ENCODE data around the gene CAMK2G.
"Not testable (repeated sequence)": the region's sequence is repeated elsewhere in the genome, so short reads cannot be mapped to it uniquely, and the experiment has no call there.

Gene CAMK2G

GRCh38 chr10:73901261-73901660 lies 26.9 kb upstream of the CAMK2G start:
- no peak for DNase-seq

DNA sequence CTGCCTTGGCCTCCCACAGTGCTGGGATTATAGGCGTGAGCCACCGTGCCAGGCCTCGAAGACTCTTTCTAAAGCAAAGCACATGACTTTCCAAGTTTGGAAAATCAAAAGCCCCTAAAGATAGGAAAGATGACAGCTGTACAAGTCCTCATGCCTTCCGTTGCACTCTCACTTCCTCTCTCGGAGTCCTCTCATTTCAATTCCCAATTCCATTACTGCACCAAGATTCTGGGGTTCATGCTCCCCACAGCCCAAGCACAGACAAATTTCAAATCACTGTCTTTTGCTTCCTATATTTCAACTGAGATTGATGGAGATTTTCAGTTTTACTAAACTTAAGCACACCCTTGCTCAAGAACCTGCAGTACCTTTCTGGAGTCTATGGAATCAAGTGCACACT lies 25.7 kb upstream of the CAMK2G start:
- DNase-seq: no peak

GRCh38 chr10:73899423-73899822 lies 25.1 kb upstream of the CAMK2G start:
- no peak for DNase-seq

DNA sequence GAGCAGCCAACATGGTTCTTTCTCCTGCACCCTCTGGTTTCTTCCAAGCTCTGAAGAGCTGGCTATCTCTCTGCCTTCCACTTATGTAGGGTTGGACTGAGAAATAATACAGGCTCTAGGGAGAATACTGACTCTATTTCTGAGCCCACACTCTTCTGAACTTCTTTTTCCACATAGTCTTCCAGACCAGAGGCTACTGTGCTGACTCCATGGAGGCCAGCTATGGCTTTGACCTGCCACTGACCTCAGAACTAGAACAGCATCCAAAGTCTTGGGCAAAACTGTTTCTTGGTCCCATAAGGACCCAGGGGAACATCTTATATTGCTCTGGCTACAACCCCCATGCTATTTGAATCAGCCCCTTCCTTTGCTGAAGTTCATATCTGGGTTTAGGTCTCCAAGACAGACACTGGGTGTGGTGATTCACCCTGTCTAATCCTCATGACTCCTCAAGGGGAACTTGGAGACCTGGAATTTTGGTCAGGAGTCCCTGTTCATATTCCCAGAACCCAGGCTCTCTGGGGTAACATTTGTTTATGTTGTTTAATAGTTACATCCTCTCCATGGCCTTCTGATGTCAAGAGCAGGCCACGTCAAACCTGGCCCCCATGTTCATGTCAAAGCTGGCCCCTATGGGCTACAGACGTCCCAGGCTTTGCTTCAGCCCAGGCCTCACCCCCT lies 24.5 kb upstream of the CAMK2G start:
- no peak for DNase-seq

- DNase-seq: no peak
Measured at GRCh38 chr10:73897693-73898092, 23.3 kb upstream of the CAMK2G start.

GRCh38 chr10:73895381-73895780 lies 21.0 kb upstream of the CAMK2G start:
- not testable (repeated sequence) for DNase-seq

GRCh38 chr10:73894245-73894971 lies 20.1 kb upstream of the CAMK2G start:
- no peak for DNase-seq

DNA sequence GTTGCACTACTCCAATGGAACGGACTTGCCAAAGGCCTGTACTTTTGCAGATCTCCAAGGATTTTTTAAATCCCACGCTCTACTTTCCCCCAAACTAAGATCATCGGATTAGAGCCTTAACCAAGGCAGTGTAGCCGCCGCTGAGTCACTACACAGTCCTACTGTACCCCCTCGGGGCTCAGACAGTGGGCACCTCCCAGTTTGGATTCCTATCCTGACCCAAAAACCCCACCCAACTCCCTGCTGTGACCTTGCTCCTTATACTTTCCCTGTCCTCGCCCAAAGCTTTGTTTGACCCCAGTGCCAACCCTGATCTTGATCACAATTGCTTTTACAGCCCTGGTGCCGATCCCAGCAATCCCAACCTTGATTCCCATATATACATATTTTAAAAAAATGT lies 19.1 kb upstream of the CAMK2G start:
- no peak for DNase-seq

GRCh38 chr10:73892310-73893030 lies 18.1 kb upstream of the CAMK2G start:
- no peak for DNase-seq

- DNase-seq: no peak
Measured at GRCh38 chr10:73891540-73891939, 17.2 kb upstream of the CAMK2G start.

- not testable (repeated sequence) for DNase-seq
Measured at GRCh38 chr10:73890830-73891229, 16.5 kb upstream of the CAMK2G start.

DNA sequence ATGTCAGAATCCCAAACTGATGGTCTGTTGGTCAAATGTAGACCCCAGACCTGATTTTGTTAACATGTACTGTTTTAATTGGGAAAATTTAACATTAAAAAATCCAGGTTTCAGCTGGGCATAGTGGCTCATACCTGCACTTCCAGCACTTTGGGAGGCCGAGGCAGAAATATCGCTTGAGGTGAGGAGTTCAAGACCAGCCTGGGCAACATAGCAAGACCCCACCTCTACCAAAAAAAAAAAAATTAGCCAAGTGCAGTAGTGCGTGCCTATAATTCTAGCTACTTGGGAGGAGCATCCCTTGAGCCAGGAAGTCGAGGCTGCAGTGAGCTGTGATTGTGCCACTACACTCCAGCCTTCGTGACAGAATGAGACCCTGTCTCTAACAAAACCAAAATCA lies 15.9 kb upstream of the CAMK2G start:
- no peak for DNase-seq

DNA sequence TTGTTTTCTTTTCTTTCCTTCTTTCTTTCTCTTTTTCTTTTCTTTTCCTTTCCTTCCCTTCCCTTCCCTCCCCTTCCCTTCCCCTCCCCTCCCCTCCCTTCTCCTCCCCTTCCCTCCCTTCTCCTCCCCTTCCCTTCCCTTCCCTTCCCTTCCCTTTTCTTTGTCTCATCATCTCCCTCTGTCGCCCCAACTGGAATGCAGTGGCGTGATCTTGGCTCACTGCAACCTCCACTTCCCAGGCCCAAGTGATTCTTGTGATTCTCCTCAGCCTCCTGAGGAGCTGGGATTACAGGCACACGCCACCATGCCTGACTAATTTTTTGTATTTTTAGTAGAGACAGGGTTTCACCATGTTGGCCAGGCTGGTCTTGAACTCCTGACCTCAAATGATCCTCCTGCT lies 15.1 kb upstream of the CAMK2G start:
- not testable (repeated sequence) for DNase-seq

DNA sequence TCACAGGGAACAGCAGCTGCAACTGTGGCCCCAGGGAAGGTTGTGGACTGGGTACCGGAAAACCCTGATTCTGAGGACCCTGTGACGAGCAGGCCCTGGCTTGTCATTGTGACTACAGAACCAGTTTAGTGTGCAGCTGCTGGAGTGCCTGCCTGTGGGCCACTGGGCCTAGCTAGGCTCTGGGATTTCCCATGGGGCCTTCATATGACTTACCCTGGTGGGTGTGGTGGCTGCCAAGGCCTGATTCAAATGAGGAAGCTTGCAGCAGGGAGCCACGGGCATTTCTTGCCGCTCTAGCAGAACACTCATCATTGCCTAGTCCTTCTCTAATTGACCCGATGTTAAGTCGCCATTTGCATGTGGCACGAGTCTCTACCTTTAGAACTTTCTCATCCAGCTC lies 14.7 kb upstream of the CAMK2G start:
- DNase-seq: no peak

DNA sequence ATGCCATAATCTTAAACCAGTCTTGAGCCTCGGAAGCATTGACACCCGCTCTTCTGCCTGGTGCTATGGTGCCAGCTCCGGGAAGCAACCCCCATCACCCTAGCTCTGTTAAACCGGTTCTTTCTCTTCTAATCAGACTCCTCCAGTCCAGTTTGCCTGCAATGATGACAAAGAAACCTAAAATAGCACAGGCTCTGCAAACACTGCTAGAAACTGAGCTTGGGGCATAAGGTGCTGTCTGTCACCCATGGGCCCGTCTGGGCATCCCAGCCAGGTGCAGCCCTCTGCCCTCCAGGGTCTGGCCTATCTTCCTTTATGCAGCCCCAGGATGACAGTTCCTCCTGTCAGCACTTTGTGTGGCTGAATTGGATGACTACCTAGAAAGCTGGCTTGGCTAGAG lies 14.2 kb upstream of the CAMK2G start:
- no peak for DNase-seq

GRCh38 chr10:73887294-73888039 lies 13.1 kb upstream of the CAMK2G start:
- DNase-seq: no peak

DNA sequence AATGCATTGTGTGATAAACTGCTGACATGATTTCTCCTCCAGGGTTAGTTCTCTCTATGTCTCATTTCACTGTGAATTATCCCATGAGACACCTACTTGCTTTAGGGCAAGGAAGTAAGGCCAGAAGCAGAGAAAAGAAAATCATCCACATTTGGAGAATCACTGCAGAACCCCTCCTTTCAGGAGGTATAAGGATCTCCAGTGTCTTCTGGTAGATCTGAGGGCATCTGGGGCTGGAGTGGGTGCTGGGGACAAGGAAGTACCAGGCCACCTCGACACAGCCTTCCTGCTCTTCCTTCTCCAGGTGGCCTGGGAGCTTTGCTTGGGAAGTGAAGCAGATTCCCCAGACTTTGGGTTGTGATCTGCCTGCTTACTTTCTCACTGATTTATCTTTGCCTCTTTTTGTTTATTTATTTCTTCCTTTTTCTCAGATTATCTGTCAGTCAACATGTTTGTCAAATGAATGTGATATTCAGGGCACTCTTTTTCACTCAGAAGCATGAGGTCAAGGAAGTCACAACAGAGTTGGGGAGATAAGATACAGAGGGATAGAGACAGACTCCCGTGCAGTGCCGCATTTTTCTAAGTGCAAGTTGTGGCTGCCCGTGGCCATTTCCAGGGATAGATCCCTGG lies 12.4 kb upstream of the CAMK2G start:
- DNase-seq: no peak

GRCh38 chr10:73886085-73886529 lies 11.8 kb upstream of the CAMK2G start:
- peak; percentile 25 for DNase-seq

DNA sequence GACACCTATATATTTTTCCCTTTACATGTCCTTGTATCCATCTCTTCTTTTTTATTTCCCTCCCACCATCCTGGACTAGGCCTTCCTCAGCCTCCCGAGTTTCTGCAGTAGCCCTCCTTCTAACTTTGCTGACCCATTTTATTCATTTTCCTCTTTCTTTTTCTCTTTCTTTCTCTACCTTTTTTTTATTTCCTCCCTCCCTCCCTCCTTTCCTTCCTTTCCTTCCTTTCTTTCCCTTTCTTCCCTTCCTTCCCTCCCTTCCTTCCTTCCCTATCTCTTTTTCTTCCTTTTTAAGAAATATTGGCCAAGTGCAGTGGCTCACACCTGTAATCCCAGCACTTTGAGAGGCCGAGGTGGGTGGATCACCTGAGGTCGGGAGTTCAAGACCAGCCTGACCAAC lies 9.7 kb upstream of the CAMK2G start:
- no peak for DNase-seq

- DNase-seq: no peak
Measured at GRCh38 chr10:73881221-73881919, 7.0 kb upstream of the CAMK2G start.

GRCh38 chr10:73879296-73880173 lies 5.2 kb upstream of the CAMK2G start:
- peak; percentile 12 for DNase-seq
